OCI-LY3 (cell line): Measurements from ENCODE around the gene IRAK1.

Source experiments
- H2AFZ ChIP-seq: fragments of 200-600, 300-600 bp; shearing (Covaris generic); 2 replicates; pipeline ENCODE4 v1.6.0; 2014; ENCODE audit warnings: antibody characterized with exemption, low read depth, low read length
- H3K27ac ChIP-seq: fragments of 200-600, 300-600 bp; sonication (generic); 2 replicates; pipeline ENCODE4 v1.5.1; 2014; ENCODE audit warnings: mild to moderate bottlenecking, low read length, moderate library complexity, mixed read lengths
- H3K27me3 ChIP-seq: fragments of 200-600, 300-600 bp; sonication (generic); 2 replicates; pipeline ENCODE4 v1.6.1; 2014; ENCODE audit warnings: low read depth, low read length, mixed read lengths
- H3K36me3 ChIP-seq: fragments of 200-600, 300-600 bp; sonication (generic); replicated peaks from 2 replicates; pipeline ENCODE3; 2014; ENCODE audit warnings: low read depth, low read length, mixed read lengths
- H3K4me1 ChIP-seq: fragments of 300-600, 200-600 bp; sonication (generic); 2 replicates; pipeline ENCODE4 v1.6.1; 2014; ENCODE audit warnings: low read length, mixed read lengths
- H3K4me2 ChIP-seq: fragments of 200-600, 300-600 bp; sonication (generic); 2 replicates; pipeline ENCODE4 v1.6.1; 2014; ENCODE audit warnings: low read length, mixed read lengths
- H3K4me3 ChIP-seq: fragments of 300-600, 200-600 bp; sonication (generic); 2 replicates; pipeline ENCODE4 v1.5.1; 2014; ENCODE audit warnings: antibody characterized with exemption, mild to moderate bottlenecking, low read length, moderate library complexity
- H3K79me2 ChIP-seq: fragments of 300-600, 200-600 bp; shearing (Covaris generic); 2 replicates; pipeline ENCODE4 v1.6.1; 2014; ENCODE audit warnings: mild to moderate bottlenecking, low read length, mixed read lengths
- H3K9ac ChIP-seq: fragments of 300-600, 200-600 bp; shearing (Covaris generic); 2 replicates; pipeline ENCODE4 v1.6.0; 2014; ENCODE audit warnings: mild to moderate bottlenecking, low read length, moderate library complexity
- H3K9me3 ChIP-seq: fragments of 200-600, 300-600 bp; shearing (Covaris generic); 2 replicates; pipeline ENCODE4 v1.6.1; 2014; ENCODE audit warnings: low read length, mixed read lengths; ENCODE audit not compliant: insufficient read depth
- H4K20me1 ChIP-seq: fragments of 200-600, 300-600 bp; sonication (generic); 2 replicates; pipeline ENCODE4 v1.6.1; 2016; ENCODE audit warnings: low read length, mixed read lengths; ENCODE audit not compliant: insufficient read depth
- EZH2phosphoT487 ChIP-seq: fragments of 200-600 bp; shearing (Covaris generic); IDR thresholded peaks from 2 replicates; pipeline ENCODE4 v1.6.1; 2018; ENCODE audit warnings: antibody characterized with exemption, mixed run types, low read depth
- TF ChIP-seq, protein P1 (sequence below): fragments of 200-600, 300-600 bp; sonication (generic); IDR thresholded peaks from 2 replicates; pipeline ENCODE4 v1.5.1; 2014; ENCODE audit warnings: antibody characterized with exemption, low read length, low read depth

IRAK1 gene

DNA sequence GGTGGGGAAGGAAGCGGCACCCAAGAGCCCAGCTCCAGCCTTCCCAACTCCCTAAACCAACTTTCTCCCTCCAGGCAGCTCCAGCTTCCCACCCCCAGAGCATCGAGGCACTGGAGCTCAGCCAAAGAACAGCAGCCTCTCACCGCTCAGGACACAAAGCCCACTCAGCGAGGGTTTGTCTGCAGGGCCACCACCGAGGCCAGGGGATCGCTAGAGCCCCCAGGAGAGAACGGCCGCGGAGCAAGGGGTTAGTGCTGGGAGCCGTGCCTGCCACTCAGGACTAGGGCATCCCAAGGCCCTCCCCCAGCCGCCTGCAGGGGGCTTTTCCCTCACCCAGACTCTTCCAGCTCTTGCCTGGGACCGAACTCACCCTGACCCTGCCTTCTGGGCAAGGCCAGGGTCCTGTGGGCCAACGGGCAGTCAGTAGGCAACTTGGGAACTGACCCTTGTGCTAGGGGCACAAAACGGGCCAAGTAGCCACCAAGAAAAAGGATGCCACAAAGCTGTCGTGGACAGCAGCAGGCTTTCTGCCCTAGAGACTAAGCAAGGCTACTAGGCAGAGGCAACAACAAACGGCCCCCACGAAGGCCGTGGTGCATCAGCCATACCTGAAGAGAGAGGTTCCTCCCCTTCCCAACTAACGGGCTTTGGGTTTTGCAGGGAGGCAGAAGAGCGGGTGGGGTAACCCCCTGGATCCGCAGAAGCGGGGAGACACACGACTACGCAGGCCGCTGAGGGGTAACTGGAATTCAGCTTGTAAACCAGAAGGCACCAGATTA is 50.4 kb downstream of the IRAK1 start:
- peaks cover 86% of the 10 kb centered on the region for H3K79me2 ChIP-seq
- peaks cover 38% of the 10 kb centered on the region for H3K4me1 ChIP-seq
- peaks cover 23% of the 10 kb centered on the region for H3K36me3 ChIP-seq
- H4K20me1 ChIP-seq, result peaks cover 55% of the 10 kb centered on the region
- no peaks in the 10 kb centered on the region for H3K27me3 ChIP-seq
- H3K27ac ChIP-seq, result peak overlapping the region; percentile 98
- no peaks in the 10 kb centered on the region for H3K9me3 ChIP-seq
- peak overlapping the region; percentile 97 for H3K4me3 ChIP-seq
- H3K9ac ChIP-seq, result peak overlapping the region; percentile 100
- peak overlapping the region; percentile 98 for H3K4me2 ChIP-seq
- no peak overlapping the region for H2AFZ ChIP-seq
- TF ChIP-seq EZH2phosphoT487, result no peak
- TF ChIP-seq, protein P1, sequence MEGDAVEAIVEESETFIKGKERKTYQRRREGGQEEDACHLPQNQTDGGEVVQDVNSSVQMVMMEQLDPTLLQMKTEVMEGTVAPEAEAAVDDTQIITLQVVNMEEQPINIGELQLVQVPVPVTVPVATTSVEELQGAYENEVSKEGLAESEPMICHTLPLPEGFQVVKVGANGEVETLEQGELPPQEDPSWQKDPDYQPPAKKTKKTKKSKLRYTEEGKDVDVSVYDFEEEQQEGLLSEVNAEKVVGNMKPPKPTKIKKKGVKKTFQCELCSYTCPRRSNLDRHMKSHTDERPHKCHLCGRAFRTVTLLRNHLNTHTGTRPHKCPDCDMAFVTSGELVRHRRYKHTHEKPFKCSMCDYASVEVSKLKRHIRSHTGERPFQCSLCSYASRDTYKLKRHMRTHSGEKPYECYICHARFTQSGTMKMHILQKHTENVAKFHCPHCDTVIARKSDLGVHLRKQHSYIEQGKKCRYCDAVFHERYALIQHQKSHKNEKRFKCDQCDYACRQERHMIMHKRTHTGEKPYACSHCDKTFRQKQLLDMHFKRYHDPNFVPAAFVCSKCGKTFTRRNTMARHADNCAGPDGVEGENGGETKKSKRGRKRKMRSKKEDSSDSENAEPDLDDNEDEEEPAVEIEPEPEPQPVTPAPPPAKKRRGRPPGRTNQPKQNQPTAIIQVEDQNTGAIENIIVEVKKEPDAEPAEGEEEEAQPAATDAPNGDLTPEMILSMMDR, result no peak

DNA sequence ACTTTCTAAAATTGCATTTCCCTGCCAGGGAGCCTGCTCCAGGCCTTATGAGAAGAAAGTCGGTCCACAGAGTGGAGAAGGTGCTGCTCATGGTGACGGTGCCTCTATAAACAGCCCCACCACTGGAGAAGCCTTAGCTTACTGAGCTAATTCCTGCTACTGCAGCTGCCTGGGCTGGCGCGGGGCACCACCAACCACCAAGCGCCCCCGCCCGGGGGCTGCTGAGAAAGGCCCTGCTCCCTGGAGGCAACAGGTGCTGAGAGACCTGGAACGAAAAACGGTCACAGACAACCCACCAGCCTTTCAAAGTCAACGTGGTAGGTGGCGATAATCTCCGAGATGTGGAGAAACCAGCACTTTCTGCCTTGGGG is 51.0 kb downstream of the IRAK1 start:
- Histone ChIP-seq H2AFZ (no peak overlapping the region), H3K9me3 (no peaks in the 10 kb centered on the region), H3K79me2 (peaks cover 86% of the 10 kb centered on the region), H3K4me1 (peaks cover 32% of the 10 kb centered on the region), H3K9ac (peak overlapping the region; percentile 100), H3K36me3 (peaks cover 23% of the 10 kb centered on the region), H3K27ac (peak overlapping the region; percentile 98), H4K20me1 (peaks cover 60% of the 10 kb centered on the region), H3K4me3 (peak overlapping the region; percentile 97), H3K4me2 (peak overlapping the region; percentile 98), H3K27me3 (no peaks in the 10 kb centered on the region)
- TF ChIP-seq EZH2phosphoT487, result no peak
- TF ChIP-seq, protein P1, result peak; percentile 30; the same call in 1 of the 2 replicates

DNA sequence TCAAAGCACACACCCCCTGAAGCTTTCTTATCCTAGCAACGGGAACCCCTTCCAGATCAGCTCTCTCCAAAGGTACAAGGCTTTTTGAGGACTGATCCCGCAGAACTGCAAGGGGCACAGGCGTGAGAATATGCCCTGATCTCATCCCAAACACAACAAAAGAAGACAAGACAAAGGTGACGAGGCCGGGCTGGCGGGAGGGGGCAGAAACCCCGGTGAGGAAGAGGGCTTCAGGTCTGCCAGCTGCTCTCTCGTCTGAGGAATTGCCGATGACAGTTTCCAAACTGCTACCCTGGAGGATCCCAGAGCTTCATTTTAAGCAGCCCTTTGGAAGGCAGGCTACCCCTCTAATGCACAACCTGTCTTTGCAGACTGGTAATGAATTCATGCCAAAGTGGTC is 51.4 kb downstream of the IRAK1 start:
- Histone ChIP-seq H3K27me3 (no peaks in the 10 kb centered on the region), H3K79me2 (peaks cover 86% of the 10 kb centered on the region), H3K9me3 (no peaks in the 10 kb centered on the region), H3K4me2 (peak overlapping the region; percentile 98), H3K36me3 (peaks cover 25% of the 10 kb centered on the region), H4K20me1 (peaks cover 60% of the 10 kb centered on the region), H3K4me1 (peaks cover 27% of the 10 kb centered on the region), H3K4me3 (peak overlapping the region; percentile 97), H3K27ac (peak overlapping the region; percentile 98), H3K9ac (peak overlapping the region; percentile 100), H2AFZ (no peak overlapping the region)
- TF ChIP-seq, protein P1, result no peak
- no peak for TF ChIP-seq EZH2phosphoT487

DNA sequence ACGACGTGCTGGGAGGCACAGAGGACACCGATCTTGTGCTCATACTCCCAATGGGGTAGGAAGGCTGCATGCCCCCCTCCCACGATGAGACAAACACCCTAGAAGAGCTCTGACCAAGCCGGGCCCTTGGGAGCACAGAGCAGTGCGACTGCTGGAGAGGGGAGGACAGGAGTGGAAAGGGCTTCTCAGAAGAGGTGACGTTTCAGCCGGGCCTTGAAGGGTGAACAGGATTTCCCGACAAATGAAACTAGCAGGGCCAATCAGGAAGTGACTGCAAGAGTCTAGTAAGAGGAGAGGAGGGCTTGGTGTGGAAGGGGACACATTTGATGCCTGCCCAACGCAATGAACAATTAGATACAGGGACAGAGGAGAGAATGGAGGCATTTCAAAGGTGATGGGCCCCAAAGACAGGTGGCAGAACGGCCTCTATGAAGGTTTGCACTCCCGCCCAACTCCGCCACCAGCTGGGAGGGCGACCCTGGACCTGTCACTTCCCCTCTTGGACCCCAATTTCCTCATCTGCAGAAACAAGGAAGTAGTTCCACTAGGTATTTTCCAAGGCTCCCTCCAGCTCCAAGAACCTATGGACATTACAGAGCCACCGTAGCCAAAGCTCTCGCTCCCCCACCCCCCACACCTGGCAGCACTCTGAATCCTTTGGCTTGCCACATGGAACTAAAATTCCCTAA is 52.0 kb downstream of the IRAK1 start:
- Histone ChIP-seq H3K4me2 (peak overlapping the region; percentile 98), H3K36me3 (peaks cover 29% of the 10 kb centered on the region), H2AFZ (no peak overlapping the region), H3K79me2 (peaks cover 89% of the 10 kb centered on the region), H3K9ac (peak overlapping the region; percentile 100; the same call in 1 of the 2 replicates), H4K20me1 (peaks cover 60% of the 10 kb centered on the region), H3K9me3 (no peaks in the 10 kb centered on the region), H3K27me3 (no peaks in the 10 kb centered on the region), H3K27ac (peak overlapping the region; percentile 10), H3K4me1 (peaks cover 27% of the 10 kb centered on the region), H3K4me3 (peak overlapping the region; percentile 97; the same call in 1 of the 2 replicates)
- TF ChIP-seq, protein P1, result no peak
- TF ChIP-seq EZH2phosphoT487, result no peak
